ENCODE measurements around the gene ATP8B3.

- no peak for TF ChIP-seq CTCF (IDR thresholded peaks at IDR 0.05)
- no peak for TF ChIP-seq POLR2A (IDR thresholded peaks at IDR 0.05)
Measured at GRCh38 chr19:1747285-1748114, 64.6 kb downstream of the ATP8B3 start.
